Breast epithelium (tissue), 3 donors: ENCODE data around the gene PCDH9.

Experiments used
- CTCF ChIP-seq, 3 donors: fragments of 450-650 bp; IDR thresholded peaks; one replicate each; pipeline ENCODE4 v1.5.1; 2016 to 2017; ENCODE audit warnings: antibody characterized with exemption in 3 of 3, mild to moderate bottlenecking in 3 of 3, moderate library complexity in 3 of 3
- POLR2A ChIP-seq: fragments of 450-650 bp; IDR thresholded peaks from one replicate; pipeline ENCODE4 v1.6.1; 2016; ENCODE audit warnings: antibody characterized with exemption, mild to moderate bottlenecking, moderate library complexity

- TF ChIP-seq CTCF (IDR thresholded peaks at IDR 0.05) (no peak), POLR2A (no peak)
These were observed 886.8 kb downstream of the PCDH9 start for GRCh38 chr13:66343224-66343828.
